Mesodermal cell (in vitro differentiated cells): Measurements from ENCODE around the gene PLPPR5.

Experiments
- H3K27ac ChIP-seq: 2 replicates; pipeline ENCODE4 v1.7.0; 2013; ENCODE audit warnings: mild to moderate bottlenecking, low read depth, low read length, moderate library complexity; ENCODE audit not compliant: severe bottlenecking
- H3K36me3 ChIP-seq: 2 replicates; pipeline ENCODE4 v1.7.1; 2013; ENCODE audit warnings: mild to moderate bottlenecking, low read length, moderate library complexity; ENCODE audit not compliant: control insufficient read depth, insufficient read depth
- H3K4me1 ChIP-seq: one replicate; pipeline ENCODE4 v1.7.1; 2013; ENCODE audit warnings: mild to moderate bottlenecking, low read length; ENCODE audit not compliant: insufficient read depth, control insufficient read depth, poor library complexity, severe bottlenecking
- H3K4me3 ChIP-seq: 2 replicates; pipeline ENCODE4 v1.7.0; 2013; ENCODE audit warnings: low read length, control low read depth, mild to moderate bottlenecking; ENCODE audit not compliant: insufficient read depth, poor library complexity, severe bottlenecking; ENCODE audit errors: extremely low read depth
- H3K9me3 ChIP-seq: 2 replicates; pipeline ENCODE4 v1.7.1; 2013; ENCODE audit warnings: mild to moderate bottlenecking, low read length, moderate library complexity; ENCODE audit not compliant: control insufficient read depth
- WGBS, 2 experiments: methylation state at CpG; one replicate each; pipeline ENCODE4 v1.1.5; 2013; ENCODE audit warnings: missing lambda C conversion rate in 2 of 2; ENCODE audit not compliant: insufficient coverage in 2 of 2; 5-methylcytosine and 5-hydroxymethylcytosine counted together

The PLPPR5 gene

GRCh38 chr1:98939471-98939870, 65.2 kb downstream of the PLPPR5 start:
- no peak overlapping the region for H3K4me3 ChIP-seq
- WGBS, 2 experiments = 91 to 95% methylated on average over 3 to 4 of the region's 5 CpGs
- H3K4me1 ChIP-seq = no peaks in the 10 kb centered on the region
- no peaks in the 10 kb centered on the region for H3K36me3 ChIP-seq
- no peak overlapping the region for H3K27ac ChIP-seq
- no peaks in the 10 kb centered on the region for H3K9me3 ChIP-seq

- Histone ChIP-seq H3K9me3 (no peaks in the 10 kb centered on the region), H3K27ac (no peak overlapping the region), H3K36me3 (no peaks in the 10 kb centered on the region), H3K4me3 (no peak overlapping the region), H3K4me1 (no peaks in the 10 kb centered on the region)
Measured at GRCh38 chr1:98937347-98937746, 67.3 kb downstream of the PLPPR5 start.

GRCh38 chr1:98932184-98932583, 72.5 kb downstream of the PLPPR5 start:
- no peaks in the 10 kb centered on the region for H3K9me3 ChIP-seq
- H3K4me1 ChIP-seq = no peaks in the 10 kb centered on the region
- WGBS, 2 experiments = no CpG with 5 or more reads among the region's 5 CpGs
- no peaks in the 10 kb centered on the region for H3K36me3 ChIP-seq
- no peak overlapping the region for H3K4me3 ChIP-seq
- no peak overlapping the region for H3K27ac ChIP-seq

GRCh38 chr1:98931128-98931835, 73.4 kb downstream of the PLPPR5 start:
- Histone ChIP-seq H3K9me3 (no peaks in the 10 kb centered on the region), H3K4me3 (no peak overlapping the region), H3K4me1 (no peaks in the 10 kb centered on the region), H3K36me3 (no peaks in the 10 kb centered on the region), H3K27ac (no peak overlapping the region)
- 94 to 97% methylated on average over 5 to 7 of the region's 8 CpGs for whole genome bisulfite sequencing, 2 experiments

GRCh38 chr1:98929437-98929836, 75.2 kb downstream of the PLPPR5 start:
- Histone ChIP-seq H3K36me3 (no peaks in the 10 kb centered on the region), H3K27ac (no peak overlapping the region), H3K9me3 (no peaks in the 10 kb centered on the region), H3K4me1 (no peaks in the 10 kb centered on the region), H3K4me3 (no peak overlapping the region)
- WGBS, 2 experiments = no CpG with 5 or more reads among the region's 1 CpG

- H3K9me3 ChIP-seq = no peaks in the 10 kb centered on the region
- H3K4me3 ChIP-seq = no peak overlapping the region
- no peaks in the 10 kb centered on the region for H3K4me1 ChIP-seq
- 94% methylated on average over 4 of the region's 4 CpGs; no CpG with 5 or more reads in 1 of the 2 experiments for WGBS, 2 experiments
- no peaks in the 10 kb centered on the region for H3K36me3 ChIP-seq
- no peak overlapping the region for H3K27ac ChIP-seq
Measured at GRCh38 chr1:98926597-98926996, 78.1 kb downstream of the PLPPR5 start.

- Histone ChIP-seq H3K9me3 (no peaks in the 10 kb centered on the region), H3K4me1 (no peaks in the 10 kb centered on the region), H3K4me3 (no peak overlapping the region), H3K27ac (no peak overlapping the region), H3K36me3 (no peaks in the 10 kb centered on the region)
- WGBS, 2 experiments = 100% methylated on average over 1 of the region's 1 CpG; no CpG with 5 or more reads in 1 of the 2 experiments
Measured at GRCh38 chr1:98924977-98925376, 79.7 kb downstream of the PLPPR5 start.

GRCh38 chr1:98923667-98924066, 81.0 kb downstream of the PLPPR5 start:
- no peak overlapping the region for H3K4me3 ChIP-seq
- no peaks in the 10 kb centered on the region for H3K9me3 ChIP-seq
- WGBS, 2 experiments = 91 to 100% methylated on average over 1 to 2 of the region's 4 CpGs
- no peaks in the 10 kb centered on the region for H3K36me3 ChIP-seq
- H3K4me1 ChIP-seq = no peaks in the 10 kb centered on the region
- no peak overlapping the region for H3K27ac ChIP-seq

GRCh38 chr1:98921817-98922216, 82.8 kb downstream of the PLPPR5 start:
- WGBS, 2 experiments = 67% methylated on average over 1 of the region's 2 CpGs; no CpG with 5 or more reads in 1 of the 2 experiments
- Histone ChIP-seq H3K4me3 (no peak overlapping the region), H3K9me3 (no peaks in the 10 kb centered on the region)

GRCh38 chr1:98920441-98921110, 84.1 kb downstream of the PLPPR5 start:
- no peaks in the 10 kb centered on the region for H3K4me1 ChIP-seq
- WGBS, 2 experiments = 86 to 88% methylated on average over 1 of the region's 2 CpGs
- H3K36me3 ChIP-seq = no peaks in the 10 kb centered on the region
- H3K27ac ChIP-seq = no peak overlapping the region
- no peaks in the 10 kb centered on the region for H3K9me3 ChIP-seq
- no peak overlapping the region for H3K4me3 ChIP-seq

More at GRCh38 chr1:98921817-98922216, 82.8 kb downstream of the PLPPR5 start:
- no peaks in the 10 kb centered on the region for H3K4me1 ChIP-seq
- H3K27ac ChIP-seq = no peak overlapping the region
- H3K36me3 ChIP-seq = no peaks in the 10 kb centered on the region

- Histone ChIP-seq H3K27ac (no peak overlapping the region), H3K9me3 (no peaks in the 10 kb centered on the region), H3K4me1 (no peaks in the 10 kb centered on the region), H3K4me3 (no peak overlapping the region), H3K36me3 (no peaks in the 10 kb centered on the region)
- WGBS, 2 experiments = no CpG with 5 or more reads among the region's 2 CpGs
Measured at GRCh38 chr1:98919652-98920051, 85.0 kb downstream of the PLPPR5 start.
